Omental fat pad (tissue), 4 donors: ENCODE measurements around the gene MCRIP2. TPM values are rescaled to one million over a fixed set of nuclear protein-coding genes. Genes with fewer than 3 reads are reported as not detected.

ENCODE experiments used
- ATAC-seq: fragments of 150-250 bp; one replicate; pipeline ENCODE4 v1.9.1; 2016; ENCODE audit warnings: mild to moderate bottlenecking, moderate library complexity; ENCODE audit not compliant: low FRiP score
- DNase-seq: peaks from one replicate; pipeline ENCODE4 v3.0.0-alpha.2; 2019; ENCODE audit warnings: low spot score
- CTCF ChIP-seq, 3 donors: fragments of 450-650 bp; IDR thresholded peaks; one replicate each; pipeline ENCODE4 v1.5.1; 2016 to 2017; ENCODE audit warnings: antibody characterized with exemption in 3 of 3, mild to moderate bottlenecking in 3 of 3, moderate library complexity in 2 of 3
- total RNA-seq, 4 donors: library from RNA; depleted of rRNA; stranded (reverse); fragments of >200 nt; gene quantifications; one replicate each; pipeline ENCODE4 v1.1.0, GENCODE V29; 2016

The MCRIP2 gene
- total RNA-seq = 10 to 100 TPM; 33.3 to 54.7 (median 41.3) TPM

GRCh38 chr16:641326-642188 lies at the start of gene MCRIP2:
TSS of gene MCRIP2 (plus strand) at chr16:641828. CDS start at chr16:641992, 164 bp downstream.
- peak; percentile 62 for ATAC-seq
- DNase-seq = peak; percentile 52
- no peak for TF ChIP-seq CTCF (IDR thresholded peaks at IDR 0.05)

- no peak for ATAC-seq
- no peak for DNase-seq
- TF ChIP-seq CTCF (IDR thresholded peaks at IDR 0.05) = no peak
Measured at GRCh38 chr16:591892-592517, 49.6 kb upstream of the MCRIP2 start.

GRCh38 chr16:592518-593306 lies 48.9 kb upstream of the MCRIP2 start:
- no peak for TF ChIP-seq CTCF (IDR thresholded peaks at IDR 0.05)
- DNase-seq (no peak), ATAC-seq (no peak)

GRCh38 chr16:593406-593805 lies 48.2 kb upstream of the MCRIP2 start:
- ATAC-seq = no peak
- no peak for TF ChIP-seq CTCF (IDR thresholded peaks at IDR 0.05)
- DNase-seq = no peak

- no peak for TF ChIP-seq CTCF (IDR thresholded peaks at IDR 0.05)
- ATAC-seq = no peak
- no peak for DNase-seq
Measured at GRCh38 chr16:593807-594206, 47.8 kb upstream of the MCRIP2 start.

- no peak for ATAC-seq
- TF ChIP-seq CTCF (IDR thresholded peaks at IDR 0.05) = no peak
- no peak for DNase-seq
Measured at GRCh38 chr16:595094-595528, 46.5 kb upstream of the MCRIP2 start.
